ENCODE results near the gene DENND5A.
A peak's percentile ranks its signal among the peaks of the same experiment; 100 is the strongest.
"Not testable (repeated sequence)": the region's sequence is repeated elsewhere in the genome, so short reads cannot be mapped to it uniquely, and the experiment has no call there.

DENND5A gene

DNA sequence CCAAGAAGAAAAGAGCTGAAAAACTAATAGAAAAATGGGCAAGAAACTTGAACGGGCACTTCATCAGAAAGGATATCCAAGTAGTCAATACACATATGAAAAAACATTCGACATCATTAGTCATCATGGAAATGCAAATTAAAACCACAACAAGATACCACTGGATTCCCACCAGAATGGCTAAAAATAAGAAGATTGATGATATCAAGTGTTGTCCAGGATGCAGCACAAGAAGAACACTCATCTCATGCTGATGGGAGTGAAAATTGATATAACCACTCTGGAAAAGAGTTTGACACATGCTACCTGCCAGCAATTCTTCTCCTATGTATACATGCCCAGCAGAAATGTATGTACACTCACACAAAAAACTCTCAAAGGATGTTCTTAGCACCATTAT is 146.9 kb downstream of the DENND5A start:
- no peak for DNase-seq
- TF ChIP-seq GATA1 (IDR thresholded peaks at IDR 0.05; ENCODE audit: low read depth, low read length): no peak
- TF ChIP-seq POLR2A (IDR thresholded peaks at IDR 0.05; ENCODE audit: low read length): no peak

DNA sequence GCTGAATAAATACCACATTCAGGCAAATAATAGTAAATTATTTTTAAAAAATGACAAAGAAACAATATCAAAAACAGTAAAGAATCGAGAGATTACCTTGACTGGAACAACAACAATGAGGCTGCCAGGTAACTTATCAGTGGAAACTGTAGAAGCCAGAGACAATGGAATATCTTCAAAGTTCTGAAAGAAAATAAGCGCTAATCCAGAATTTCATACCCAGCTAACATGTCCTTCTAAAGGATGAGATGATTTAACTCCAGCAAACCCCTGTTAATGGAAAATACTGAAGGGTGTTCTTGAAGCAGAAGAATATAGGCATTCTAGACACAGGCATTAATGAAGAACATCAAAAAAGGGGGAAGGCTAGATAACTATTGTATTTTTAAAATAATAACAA is 153.1 kb downstream of the DENND5A start:
- TF ChIP-seq GATA1 (IDR thresholded peaks at IDR 0.05; ENCODE audit: low read depth, low read length): no peak
- TF ChIP-seq POLR2A (IDR thresholded peaks at IDR 0.05; ENCODE audit: low read length): no peak
- DNase-seq: no peak

DNA sequence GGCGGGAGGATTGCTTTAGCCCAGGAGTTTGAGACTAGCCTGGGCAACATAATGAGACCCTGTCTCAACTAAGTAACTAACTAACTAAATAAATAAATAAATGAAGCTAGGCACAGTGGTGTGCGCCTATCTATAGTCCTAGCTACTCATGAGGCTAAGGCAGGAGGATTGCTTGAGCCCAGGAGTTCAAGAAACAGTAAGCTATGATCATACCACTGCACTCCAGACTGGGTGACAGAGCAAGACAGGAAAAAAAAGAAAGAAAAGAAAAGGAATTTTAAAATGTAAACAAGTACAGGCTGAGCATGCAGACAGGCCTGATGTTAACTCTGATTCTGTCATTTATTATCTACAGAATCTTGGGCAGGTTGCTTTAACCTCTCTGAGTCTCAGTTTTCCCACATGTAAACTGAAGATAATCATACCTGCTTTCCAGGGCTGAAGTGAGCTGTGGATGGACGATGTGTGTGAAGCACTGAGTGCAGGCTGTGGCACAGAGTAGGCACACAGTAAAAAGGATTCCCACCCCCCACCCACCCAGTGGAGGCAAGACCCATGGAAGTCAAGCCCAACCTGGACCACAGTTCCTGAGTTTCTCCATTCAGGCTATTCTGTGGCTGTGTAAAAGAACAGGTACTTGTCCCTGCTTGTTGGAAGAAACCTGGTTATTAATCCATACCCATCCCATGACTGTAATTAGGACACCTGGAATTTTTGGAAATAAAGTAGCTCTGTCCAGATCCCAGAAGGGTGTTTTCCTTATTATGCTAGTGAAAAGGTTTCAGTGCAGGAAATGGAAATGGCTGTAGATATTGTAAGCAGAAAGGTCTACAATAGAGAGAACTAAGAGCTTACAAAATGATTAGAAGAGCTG is 155.1 kb downstream of the DENND5A start:
- no peak for DNase-seq
- TF ChIP-seq GATA1 (IDR thresholded peaks at IDR 0.05; ENCODE audit: low read depth, low read length) (no peak), POLR2A (IDR thresholded peaks at IDR 0.05; ENCODE audit: low read length) (no peak)

DNA sequence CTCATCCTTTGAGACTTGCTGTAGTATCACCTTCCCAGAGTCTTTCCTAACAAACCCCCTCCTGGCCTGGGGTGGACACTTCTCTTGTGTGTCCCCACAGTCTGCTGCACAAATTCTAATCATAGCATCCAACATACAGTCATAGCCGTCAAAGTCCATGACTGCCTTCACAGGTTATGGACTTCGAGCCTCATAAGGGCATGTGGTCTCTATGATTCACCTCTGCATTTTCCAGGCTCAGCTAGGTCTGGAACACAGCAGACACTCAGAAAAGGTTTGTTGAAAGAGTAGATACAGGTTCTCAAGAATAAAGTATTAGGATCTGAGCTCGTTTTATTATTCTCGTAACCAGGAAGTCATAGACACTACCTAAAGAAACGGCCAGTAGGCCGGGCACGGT is 160.6 kb downstream of the DENND5A start:
- TF ChIP-seq POLR2A (IDR thresholded peaks at IDR 0.05; ENCODE audit: low read length) (no peak), GATA1 (IDR thresholded peaks at IDR 0.05; ENCODE audit: low read depth, low read length) (no peak)
- no peak for DNase-seq

DNA sequence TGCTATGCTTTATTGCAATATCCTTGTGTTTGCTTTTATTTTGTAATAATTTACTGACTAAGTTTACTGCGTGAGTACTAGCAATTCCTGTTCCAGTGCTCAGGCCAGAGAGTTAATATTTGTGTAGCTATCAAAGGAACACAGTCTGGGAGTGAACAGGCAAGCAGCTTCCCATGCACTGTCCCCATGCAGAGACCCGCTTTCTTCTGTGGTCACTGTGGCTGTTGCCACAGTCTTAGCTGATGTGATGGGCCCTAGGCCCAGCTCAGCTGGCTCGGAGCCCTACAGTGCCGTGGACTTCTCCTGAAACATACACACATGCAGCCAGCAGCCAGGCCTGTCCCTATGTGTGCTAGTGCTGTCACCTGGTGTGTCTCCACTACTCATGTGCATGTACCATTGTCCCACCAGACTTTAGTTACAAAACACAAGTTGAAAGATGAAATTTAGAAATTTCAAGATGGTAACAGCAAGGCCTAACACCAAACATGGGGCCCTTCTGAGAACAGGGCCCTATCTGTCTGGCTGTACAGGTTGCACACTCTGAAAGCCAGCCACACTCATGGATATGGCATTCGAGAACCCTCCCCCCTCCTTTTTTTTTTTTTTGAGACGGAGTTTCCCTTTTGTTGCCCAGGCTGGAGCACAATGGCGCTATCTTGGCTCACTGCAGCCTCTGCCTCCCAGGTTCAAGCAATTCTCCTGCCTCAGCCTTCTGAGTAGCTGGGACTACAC is 161.4 kb downstream of the DENND5A start:
- no peak for DNase-seq
- no peak for TF ChIP-seq POLR2A (IDR thresholded peaks at IDR 0.05; ENCODE audit: low read length)
- no peak for TF ChIP-seq GATA1 (IDR thresholded peaks at IDR 0.05; ENCODE audit: low read depth, low read length)

DNA sequence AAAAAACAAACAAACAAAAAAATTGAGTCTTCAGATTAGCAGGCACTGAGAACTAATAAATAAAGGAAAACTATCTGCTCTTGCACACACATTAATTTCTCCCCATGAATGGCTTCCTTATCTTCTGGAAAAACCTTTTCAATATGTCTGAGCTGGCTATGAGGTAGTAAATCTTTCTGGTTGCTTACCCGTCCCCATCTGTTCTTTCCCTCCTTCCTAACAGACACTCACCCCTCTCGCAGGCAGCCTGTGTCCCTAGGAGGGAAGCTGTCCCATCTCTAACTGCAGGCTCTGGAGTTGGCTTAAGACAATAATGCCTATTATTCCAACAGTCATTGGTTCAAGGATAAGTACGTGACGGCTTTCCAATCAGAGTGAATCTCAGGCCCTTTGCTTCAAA is 165.5 kb downstream of the DENND5A start:
- TF ChIP-seq POLR2A (IDR thresholded peaks at IDR 0.05; ENCODE audit: low read length) (no peak), GATA1 (IDR thresholded peaks at IDR 0.05; ENCODE audit: low read depth, low read length) (no peak)

DNA sequence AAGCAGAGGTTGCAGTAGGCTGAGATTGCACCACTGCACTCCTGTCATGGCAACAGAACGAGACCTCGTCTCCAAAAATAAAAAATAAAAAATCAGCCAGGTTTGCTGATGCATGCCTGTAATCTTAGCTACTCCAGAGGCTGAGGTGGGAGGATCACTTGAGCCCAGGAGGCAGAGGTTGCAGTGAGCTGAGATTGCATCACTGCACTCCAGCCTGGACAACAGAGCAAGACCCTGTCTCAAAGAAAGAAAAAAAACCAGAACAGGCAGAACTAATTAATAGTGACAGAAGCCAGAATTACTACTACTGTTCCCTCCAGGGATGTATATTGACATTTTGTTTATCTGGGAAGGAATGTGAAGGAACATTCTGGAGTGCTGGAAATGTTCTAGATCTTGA is 166.7 kb downstream of the DENND5A start:
- DNase-seq: not testable (repeated sequence)

More for the DNA sequence above, 165.5 kb downstream of the DENND5A start:
- DNase-seq: no peak

DNA sequence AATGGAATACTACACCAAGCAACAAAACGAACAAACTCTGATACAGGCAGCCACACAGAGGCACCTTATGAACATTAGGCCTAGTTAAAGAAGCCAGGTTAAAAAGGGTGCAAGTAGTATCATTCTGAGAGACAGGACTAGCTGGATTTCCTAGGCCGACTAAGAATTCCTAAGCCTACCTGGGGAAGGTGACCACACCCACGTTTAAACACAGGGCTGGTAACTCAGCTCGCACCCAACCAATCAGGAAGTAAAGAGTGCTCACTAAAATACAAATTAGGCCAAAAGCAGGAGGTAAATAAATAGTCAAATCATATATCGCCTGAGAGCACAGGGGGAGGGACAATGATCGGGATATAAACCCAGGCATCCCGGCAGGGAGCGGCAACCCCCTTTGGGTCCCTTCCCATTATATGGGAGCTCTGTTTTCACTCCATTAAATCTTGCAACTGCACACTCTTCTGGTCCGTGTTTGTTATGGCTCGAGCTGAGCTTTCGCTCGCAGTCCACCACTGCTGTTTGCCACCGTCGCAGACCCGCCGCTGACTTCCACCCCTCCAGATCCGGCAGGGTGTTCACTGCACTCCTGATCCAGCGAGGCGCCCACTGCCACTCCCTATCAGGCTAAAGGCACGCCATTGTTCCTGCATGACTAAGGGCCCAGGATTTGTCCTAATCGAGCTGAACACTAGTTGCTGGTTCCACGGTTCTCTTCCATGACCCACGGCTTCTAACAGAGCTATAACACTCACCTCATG is 167.8 kb downstream of the DENND5A start:
- not testable (repeated sequence) for DNase-seq

DNA sequence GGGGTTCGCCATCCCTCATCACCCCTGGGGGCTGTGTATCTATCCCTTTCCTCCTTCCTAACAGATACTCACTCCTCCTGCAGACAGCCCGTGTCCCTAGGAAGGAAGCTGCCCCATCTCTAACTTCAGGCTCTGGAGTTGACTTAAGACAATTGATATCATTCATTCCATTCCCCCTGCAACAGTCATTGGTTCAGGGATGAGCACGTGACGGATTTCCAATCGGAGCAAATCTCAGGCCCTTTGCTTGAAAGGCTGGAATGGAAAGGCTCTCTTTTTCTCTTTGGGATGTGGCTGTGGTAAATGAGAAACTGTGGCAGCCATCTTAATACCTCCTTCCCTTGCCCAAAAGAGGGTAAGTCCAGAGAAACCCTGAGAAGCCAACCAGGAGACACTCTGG is 168.7 kb downstream of the DENND5A start:
- TF ChIP-seq GATA1 (IDR thresholded peaks at IDR 0.05; ENCODE audit: low read depth, low read length) (no peak), POLR2A (IDR thresholded peaks at IDR 0.05; ENCODE audit: low read length) (no peak)

DNA sequence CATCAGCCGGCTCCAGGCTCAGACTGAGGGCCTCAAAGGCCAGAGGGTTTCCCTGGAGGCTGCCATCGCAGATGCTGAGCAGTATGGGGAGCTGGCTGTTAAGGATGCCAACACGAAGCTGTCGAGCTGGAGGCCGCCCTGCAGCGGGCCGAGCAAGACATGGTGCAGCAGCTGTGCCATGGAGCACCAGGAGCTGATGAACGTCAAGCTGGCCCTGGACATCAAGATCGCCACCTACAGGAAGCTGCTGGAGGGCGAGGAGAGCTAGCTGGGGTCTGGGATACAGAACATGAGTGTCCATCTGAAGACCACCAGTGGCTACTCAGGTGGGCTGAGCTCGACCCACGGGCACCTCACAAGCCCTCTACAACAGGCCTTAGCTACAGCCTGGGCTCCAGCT is 169.7 kb downstream of the DENND5A start:
- TF ChIP-seq POLR2A (IDR thresholded peaks at IDR 0.05; ENCODE audit: low read length) (no peak), GATA1 (IDR thresholded peaks at IDR 0.05; ENCODE audit: low read depth, low read length) (no peak)
- DNase-seq: peak in 1 of 2 experiments; percentile 23

More for the DNA sequence above, 168.7 kb downstream of the DENND5A start:
- no peak for DNase-seq

DNA sequence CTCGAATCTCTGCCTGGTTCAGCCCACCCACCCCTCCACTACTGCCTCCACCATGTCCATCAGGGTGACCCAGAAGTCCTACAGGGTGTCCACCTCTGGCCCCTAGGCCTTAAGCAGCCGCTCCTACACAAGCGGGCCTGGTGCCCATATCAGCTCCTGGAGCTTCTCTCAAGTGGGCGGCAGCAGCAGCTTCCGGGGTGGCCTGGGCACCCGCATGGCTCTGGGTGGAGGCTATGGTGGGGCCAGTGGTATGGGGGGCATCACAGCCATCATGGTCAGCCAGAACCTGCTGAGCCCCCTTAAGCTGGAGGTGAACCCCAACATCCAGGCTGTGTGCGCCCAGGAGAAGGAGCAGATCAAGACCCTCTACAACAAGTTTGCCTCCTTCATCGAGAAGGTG is 170.7 kb downstream of the DENND5A start:
- no peak for DNase-seq
- no peak for TF ChIP-seq POLR2A (IDR thresholded peaks at IDR 0.05; ENCODE audit: low read length)
- TF ChIP-seq GATA1 (IDR thresholded peaks at IDR 0.05; ENCODE audit: low read depth, low read length): no peak

DNA sequence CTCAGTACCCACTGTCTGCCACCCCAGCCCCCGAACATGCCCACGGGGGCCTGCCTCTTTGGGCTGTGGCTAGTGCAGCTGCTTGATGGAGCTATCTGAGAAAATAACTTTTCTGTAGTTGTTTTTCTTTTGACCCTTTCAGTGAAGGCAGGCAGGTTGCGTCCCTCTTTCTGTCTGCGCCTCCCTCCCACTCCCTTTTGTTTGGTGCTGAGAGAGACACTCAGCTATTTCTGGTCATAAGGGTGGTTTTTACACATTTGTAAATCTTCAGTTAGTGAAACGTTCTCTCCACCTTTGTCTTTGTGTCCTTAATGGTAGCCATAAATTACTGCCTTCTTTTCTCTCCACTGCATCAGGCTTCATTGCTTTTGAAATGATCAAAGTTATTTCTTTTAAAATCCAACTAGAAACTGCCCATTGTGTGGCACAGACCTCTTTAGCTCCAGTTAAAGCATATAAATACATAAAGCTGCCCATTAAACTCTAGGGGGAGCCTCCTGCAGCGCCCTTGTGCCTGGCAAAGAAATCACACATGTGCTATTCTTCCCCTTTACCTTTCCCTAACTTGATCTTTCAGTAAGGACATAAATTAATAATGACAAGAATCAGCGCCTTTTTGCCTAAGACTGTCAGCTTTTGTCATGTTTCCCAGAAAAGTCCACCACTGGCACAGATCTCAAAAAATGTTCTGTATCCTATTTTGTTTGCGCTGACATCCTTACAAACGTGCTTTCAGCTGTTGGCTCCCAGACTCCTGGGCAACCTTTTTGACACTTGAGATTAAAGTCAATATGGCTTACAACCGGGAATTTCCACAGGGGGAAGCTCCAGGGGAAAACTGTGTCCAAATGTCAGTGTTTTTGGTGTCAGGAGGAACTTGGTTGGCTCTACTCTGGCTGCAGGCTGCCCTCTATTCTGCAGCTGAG is 172.0 kb downstream of the DENND5A start:
- peak in 1 of 2 experiments; percentile 6 for DNase-seq
- TF ChIP-seq POLR2A (IDR thresholded peaks at IDR 0.05; ENCODE audit: low read length): no peak
- TF ChIP-seq GATA1 (IDR thresholded peaks at IDR 0.05; ENCODE audit: low read depth, low read length): no peak

DNA sequence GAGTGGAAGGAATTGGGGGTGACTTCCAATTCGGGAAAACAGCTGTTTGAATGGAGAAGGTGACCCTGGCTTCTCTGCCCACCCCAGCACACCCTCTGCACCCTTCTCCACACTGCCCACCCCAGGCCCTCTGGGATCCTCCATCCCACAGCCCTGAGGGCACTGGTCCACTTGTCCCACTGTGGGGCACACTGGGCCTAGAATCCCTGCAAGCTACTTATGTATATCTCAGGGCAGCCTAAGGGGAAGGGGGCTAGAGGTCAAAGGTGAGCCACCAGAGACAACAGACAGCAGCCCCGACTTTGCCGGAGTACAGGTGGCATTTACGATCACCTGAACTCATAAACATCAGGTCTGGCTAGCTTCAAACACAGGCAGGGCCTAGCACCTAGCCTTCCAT is 173.1 kb downstream of the DENND5A start:
- no peak for DNase-seq
- TF ChIP-seq POLR2A (IDR thresholded peaks at IDR 0.05; ENCODE audit: low read length) (no peak), GATA1 (IDR thresholded peaks at IDR 0.05; ENCODE audit: low read depth, low read length) (no peak)
